Measurements from ENCODE around the gene ABCB7. TPM values are rescaled to one million over a fixed set of nuclear protein-coding genes. Genes with fewer than 3 reads are reported as not detected.
"Not testable (repeated sequence)": the region's sequence is repeated elsewhere in the genome, so short reads cannot be mapped to it uniquely, and the experiment has no call there.

Gene ABCB7
- polyA plus RNA-seq (ENCODE audit: insufficient read length in 3 of 3): 10 to 100 TPM; 26.4 to 31.2 (median 30.8) TPM
- long read RNA-seq, donor 1, full-length matches to known transcripts: 3 of 3 reads
- long read RNA-seq, donor 1, partial matches to known transcripts: 0 of 3 reads
- long read RNA-seq, donor 1, other reads (novel, unspliced or antisense): 0 of 3 reads
- long read RNA-seq, donor 2, full-length matches to known transcripts: 1 of 1 reads
- long read RNA-seq, donor 2, partial matches to known transcripts: 0 of 1 reads
- long read RNA-seq, donor 2, other reads (novel, unspliced or antisense): 0 of 1 reads
- long read RNA-seq, donor 3, full-length matches to known transcripts: 6 of 13 reads
- long read RNA-seq, donor 3, partial matches to known transcripts: 0 of 13 reads
- long read RNA-seq, donor 3, other reads (novel, unspliced or antisense): 7 of 13 reads
- long read RNA-seq, donor 4, partial matches to known transcripts: 0 of 2 reads
- long read RNA-seq, donor 4, other reads (novel, unspliced or antisense): 0 of 2 reads
- long read RNA-seq, donor 5, full-length matches to known transcripts: 6 of 6 reads
- long read RNA-seq, donor 5, partial matches to known transcripts: 0 of 6 reads
- long read RNA-seq, donor 5, other reads (novel, unspliced or antisense): 0 of 6 reads
- long read RNA-seq, donor 6, full-length matches to known transcripts: 6 of 6 reads
- long read RNA-seq, donor 6, partial matches to known transcripts: 0 of 6 reads
- long read RNA-seq, donor 6, other reads (novel, unspliced or antisense): 0 of 6 reads
- long read RNA-seq, donor 7, full-length matches to known transcripts: 8 of 8 reads
- long read RNA-seq, donor 7, partial matches to known transcripts: 0 of 8 reads
- long read RNA-seq, donor 7, other reads (novel, unspliced or antisense): 0 of 8 reads
- long read RNA-seq, donor 8, full-length matches to known transcripts: 8 of 8 reads
- long read RNA-seq, donor 8, partial matches to known transcripts: 0 of 8 reads
- long read RNA-seq, donor 8, other reads (novel, unspliced or antisense): 0 of 8 reads
- long read RNA-seq, donor 9, partial matches to known transcripts: 0 of 2 reads
- long read RNA-seq, donor 9, other reads (novel, unspliced or antisense): 0 of 2 reads
- long read RNA-seq, donor 10, full-length matches to known transcripts: 4 of 4 reads
- long read RNA-seq, donor 10, partial matches to known transcripts: 0 of 4 reads
- long read RNA-seq, donor 10, other reads (novel, unspliced or antisense): 0 of 4 reads
- long read RNA-seq, donor 11, partial matches to known transcripts: 0 of 1 reads
- long read RNA-seq, donor 11, other reads (novel, unspliced or antisense): 0 of 1 reads
- long read RNA-seq, donor 12, full-length matches to known transcripts: 1 of 1 reads
- long read RNA-seq, donor 12, partial matches to known transcripts: 0 of 1 reads
- long read RNA-seq, donor 12, other reads (novel, unspliced or antisense): 0 of 1 reads
- long read RNA-seq, donor 13, full-length matches to known transcripts: 3 of 8 reads
- long read RNA-seq, donor 13, partial matches to known transcripts: 5 of 8 reads
- long read RNA-seq, donor 13, other reads (novel, unspliced or antisense): 0 of 8 reads
- long read RNA-seq, donor 14, partial matches to known transcripts: 0 of 2 reads
- long read RNA-seq, donor 14, other reads (novel, unspliced or antisense): 0 of 2 reads
- long read RNA-seq, donor 15, full-length matches to known transcripts: 1 of 1 reads
- long read RNA-seq, donor 15, partial matches to known transcripts: 0 of 1 reads
- long read RNA-seq, donor 15, other reads (novel, unspliced or antisense): 0 of 1 reads
- long read RNA-seq, donor 16, full-length matches to known transcripts: 7 of 7 reads
- long read RNA-seq, donor 16, partial matches to known transcripts: 0 of 7 reads
- long read RNA-seq, donor 16, other reads (novel, unspliced or antisense): 0 of 7 reads

GRCh38 chrX:75155827-75156525 lies at the start of gene ABCB7:
TSS of gene ABCB7 (minus strand) at chrX:75156283. CDS start at chrX:75156272, 11 bp downstream.
- DNase-seq (ENCODE audit: extremely low read depth in 1 of 11, low read depth in 9 of 11, low spot score in 4 of 11): peak in 8 of 11 donors; percentile 37 to 72 (median 59)

DNA sequence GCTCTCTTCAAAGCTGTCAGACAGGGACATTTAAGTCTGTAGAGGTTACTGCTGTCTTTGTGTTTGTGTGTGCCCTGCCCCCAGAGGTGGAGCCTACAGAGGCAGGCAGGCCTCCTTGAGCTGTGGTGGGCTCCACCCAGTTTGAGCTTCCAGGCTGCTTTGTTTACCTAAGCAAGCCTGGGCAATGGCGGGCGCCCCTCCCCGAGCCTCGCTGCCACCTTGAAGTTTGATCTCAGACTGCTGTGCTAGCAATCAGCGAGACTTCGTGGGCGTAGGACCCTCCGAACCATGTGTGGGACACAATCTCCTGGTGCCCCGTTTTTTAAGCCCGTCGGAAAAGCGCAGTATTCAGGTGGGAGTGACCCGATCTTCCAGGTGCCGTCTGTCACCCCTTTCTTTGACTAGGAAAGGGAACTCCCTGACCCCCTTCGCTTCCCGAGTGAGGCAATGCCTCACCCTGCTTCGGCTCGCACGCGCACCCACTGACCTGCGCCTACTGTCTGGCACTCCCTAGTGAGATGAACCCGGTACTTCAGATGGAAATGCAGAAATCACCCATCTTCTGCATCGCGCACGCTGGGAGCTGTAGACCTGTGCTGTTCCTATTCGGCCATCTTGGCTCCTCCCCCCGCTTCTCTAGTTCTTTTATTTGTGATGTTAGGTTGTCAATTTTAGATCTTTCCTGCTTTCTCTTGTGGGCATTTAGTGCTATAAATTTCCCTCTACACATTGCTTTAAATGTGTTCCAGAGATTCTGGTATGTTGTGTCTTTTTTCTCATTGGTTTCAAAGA lies 32.5 kb upstream of the ABCB7 start:
- not testable (repeated sequence) for DNase-seq (ENCODE audit: extremely low read depth in 1 of 11, low read depth in 9 of 11, low spot score in 4 of 11)

- DNase-seq (ENCODE audit: extremely low read depth in 1 of 11, low read depth in 9 of 11, low spot score in 4 of 11): no peak
Observed at GRCh38 chrX:75181721-75182120, 25.6 kb upstream of the ABCB7 start.

- DNase-seq (ENCODE audit: extremely low read depth in 1 of 11, low read depth in 9 of 11, low spot score in 4 of 11): not testable (repeated sequence)
Observed at GRCh38 chrX:75179536-75180293, 23.6 kb upstream of the ABCB7 start.

GRCh38 chrX:75172257-75172890 lies 16.3 kb upstream of the ABCB7 start:
- not testable (repeated sequence) for DNase-seq (ENCODE audit: extremely low read depth in 1 of 11, low read depth in 9 of 11, low spot score in 4 of 11)

- no peak for DNase-seq (ENCODE audit: extremely low read depth in 1 of 11, low read depth in 9 of 11, low spot score in 4 of 11)
Observed at GRCh38 chrX:75158054-75158453, 2.0 kb upstream of the ABCB7 start.

- peak in 6 of 11 donors; percentile 3 to 39 (median 14) for DNase-seq (ENCODE audit: extremely low read depth in 1 of 11, low read depth in 9 of 11, low spot score in 4 of 11)
Observed at GRCh38 chrX:75156531-75156945, 455 bp upstream of the ABCB7 start.

GRCh38 chrX:75155447-75155826 lies 646 bp downstream of the ABCB7 start:
- peak in 2 of 11 donors; percentile 1 to 4 for DNase-seq (ENCODE audit: extremely low read depth in 1 of 11, low read depth in 9 of 11, low spot score in 4 of 11)

DNA sequence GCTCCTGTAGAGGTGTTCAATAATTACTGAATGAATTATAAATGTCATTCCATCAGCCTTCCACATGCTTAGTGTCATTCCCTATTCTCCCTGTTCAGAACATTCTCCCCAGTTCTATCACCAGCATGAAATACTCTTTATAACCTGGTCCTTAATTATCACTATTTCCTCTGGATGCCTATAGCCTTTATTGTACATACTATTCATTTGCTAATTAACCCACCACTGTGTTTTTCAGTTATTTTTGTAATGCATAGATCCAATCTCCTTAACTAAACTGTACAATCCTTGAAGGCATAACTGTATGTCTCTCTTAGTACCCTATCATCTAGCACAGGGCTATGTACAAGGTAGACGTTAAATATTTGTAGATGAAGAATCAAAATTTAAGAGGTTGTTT lies 1.2 kb downstream of the ABCB7 start:
- no peak for DNase-seq (ENCODE audit: extremely low read depth in 1 of 11, low read depth in 9 of 11, low spot score in 4 of 11)

GRCh38 chrX:75151827-75152592 lies 4.1 kb downstream of the ABCB7 start:
- no peak for DNase-seq (ENCODE audit: extremely low read depth in 1 of 11, low read depth in 9 of 11, low spot score in 4 of 11)

DNA sequence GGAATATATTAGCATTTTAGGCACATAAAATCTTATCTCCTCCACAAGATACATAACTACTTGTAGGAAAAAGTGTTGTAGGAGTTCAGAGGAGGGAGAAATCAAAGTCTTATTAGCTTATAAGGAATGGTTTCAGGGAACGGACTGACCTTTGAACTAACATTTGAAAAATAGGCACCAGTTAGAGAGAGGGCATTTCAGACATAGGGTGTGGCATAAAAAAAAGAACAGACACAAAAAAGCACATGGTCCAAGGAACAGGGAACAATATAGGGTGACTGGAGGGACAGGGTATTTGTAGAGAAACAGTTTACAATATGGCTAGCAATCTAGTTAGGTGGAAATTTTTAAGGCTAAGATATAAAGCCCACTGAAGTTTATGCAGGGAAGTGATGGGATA lies 6.4 kb downstream of the ABCB7 start:
- DNase-seq (ENCODE audit: extremely low read depth in 1 of 11, low read depth in 9 of 11, low spot score in 4 of 11): no peak

DNA sequence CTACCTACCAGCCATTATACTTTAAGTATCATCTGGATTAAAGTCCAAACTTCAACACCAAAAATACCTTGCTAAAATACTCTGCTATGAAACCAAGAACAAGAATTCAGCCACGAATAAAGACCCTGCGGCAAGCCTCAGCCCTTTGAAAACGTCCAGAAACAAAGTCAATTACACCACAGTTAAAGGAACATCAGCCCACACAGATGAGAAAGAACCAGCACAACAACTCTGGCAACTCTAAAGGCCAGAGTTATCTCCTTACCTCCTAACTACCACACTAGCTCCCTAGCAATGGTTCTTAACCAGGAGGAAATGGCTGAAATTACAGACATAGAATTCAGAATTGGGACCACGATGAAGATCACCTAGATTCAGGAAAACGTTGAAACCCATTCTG lies 23.4 kb downstream of the ABCB7 start:
- no peak for DNase-seq (ENCODE audit: extremely low read depth in 1 of 11, low read depth in 9 of 11, low spot score in 4 of 11)

- DNase-seq (ENCODE audit: extremely low read depth in 1 of 11, low read depth in 9 of 11, low spot score in 4 of 11): no peak
Observed at GRCh38 chrX:75131973-75132627, 24.0 kb downstream of the ABCB7 start.

DNA sequence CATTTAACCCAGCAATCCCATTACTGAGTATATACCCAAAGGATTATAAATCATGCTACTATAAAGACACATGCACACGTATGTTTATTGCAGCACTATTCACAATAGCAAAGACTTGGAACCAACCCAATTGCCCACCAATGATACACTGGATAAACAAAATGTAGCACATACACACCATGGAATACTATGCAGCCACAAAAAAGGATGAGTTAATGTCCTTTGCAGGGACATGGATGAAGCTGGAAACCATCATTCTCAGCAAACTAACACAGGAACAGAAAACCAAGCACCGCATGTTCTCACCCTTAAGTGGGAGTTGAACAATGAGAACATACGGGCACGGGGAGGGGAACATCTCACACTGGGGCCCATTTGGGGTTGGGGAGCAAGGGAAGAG lies 27.0 kb downstream of the ABCB7 start:
- not testable (repeated sequence) for DNase-seq (ENCODE audit: extremely low read depth in 1 of 11, low read depth in 9 of 11, low spot score in 4 of 11)
